IMR-90 (cell line): ENCODE data around the gene MTMR1. TPM values are rescaled to one million over a fixed set of nuclear protein-coding genes. Genes with fewer than 3 reads are reported as not detected.

ENCODE experiments used
- ATAC-seq: fragments of 200-7000 bp; cut with Tn5 transposase; 2 replicates; pipeline ENCODE4 v1.9.1; 2020; ENCODE audit warnings: low read depth, mild to moderate bottlenecking, moderate library complexity
- BruUV-seq: library from RNA; stranded (reverse); fragments of 400-500 nt; replicated peaks from 2 replicates; lab custom pipeline; 2021; lab: Mats Ljungman, UMichigan
- CTCF ChIA-PET: fragments of 300-600 bp; formaldehyde crosslinking; extraction: SDS; loops from one replicate; lab custom pipeline; 2021; ENCODE audit warnings: antibody characterized with exemption; lab: Yijun Ruan, JAX
- POLR2A ChIA-PET: fragments of 300-600 bp; sonication (Branson Sonifier 250); formaldehyde crosslinking; loops from one replicate; lab custom pipeline; 2022; ENCODE audit warnings: antibody characterized with exemption; ENCODE audit not compliant: unreplicated experiment; lab: Charles Lee
- DNase-seq: peaks from one replicate; pipeline ENCODE4 v3.0.0; 2013
- H2AFZ ChIP-seq: replicated peaks from 2 replicates; pipeline ENCODE3; 2013; ENCODE audit warnings: low read length, mild to moderate bottlenecking; ENCODE audit not compliant: poor library complexity
- H2AK5ac ChIP-seq: 2 replicates; pipeline ENCODE4 v1.6.1; 2013; ENCODE audit warnings: low read depth, low read length, inconsistent platforms
- H2AK9ac ChIP-seq: replicated peaks from 2 replicates; pipeline ENCODE3; 2013; ENCODE audit warnings: mild to moderate bottlenecking, low read depth, low read length, moderate library complexity; ENCODE audit not compliant: poor library complexity
- H2BK120ac ChIP-seq: 2 replicates; pipeline ENCODE4 v1.6.1; 2013; ENCODE audit warnings: low read depth, low read length, inconsistent platforms
- H2BK15ac ChIP-seq: 3 replicates; pipeline ENCODE4 v1.6.1; 2013; ENCODE audit warnings: low read depth, low read length, inconsistent platforms
- H2BK20ac ChIP-seq: 2 replicates; pipeline ENCODE4 v1.6.1; 2013; ENCODE audit warnings: low read depth, mild to moderate bottlenecking, inconsistent platforms, low read length, moderate library complexity
- H2BK5ac ChIP-seq: 2 replicates; pipeline ENCODE4 v1.6.1; 2013; ENCODE audit warnings: mild to moderate bottlenecking, low read depth, low read length, inconsistent platforms; ENCODE audit not compliant: poor library complexity, severe bottlenecking
- H3K14ac ChIP-seq: replicated peaks from 2 replicates; pipeline ENCODE4 v1.6.1; 2013; ENCODE audit warnings: low read depth, low read length, inconsistent platforms
- H3K18ac ChIP-seq: 2 replicates; pipeline ENCODE4 v1.6.1; 2013; ENCODE audit warnings: low read depth, low read length, control low read depth
- H3K23ac ChIP-seq: 2 replicates; pipeline ENCODE4 v1.6.1; 2013; ENCODE audit warnings: low read depth, low read length, inconsistent platforms
- H3K27ac ChIP-seq: 2 replicates; pipeline ENCODE4 v1.5.1; 2013; ENCODE audit warnings: mild to moderate bottlenecking, control low read depth, low read length; ENCODE audit not compliant: insufficient read depth
- H3K27me3 ChIP-seq: 2 replicates; pipeline ENCODE4 v1.6.1; 2013; ENCODE audit warnings: low read length; ENCODE audit not compliant: control insufficient read depth, insufficient read depth
- H3K36me3 ChIP-seq: 2 replicates; pipeline ENCODE4 v1.6.1; 2013; ENCODE audit warnings: low read length, mixed read lengths; ENCODE audit not compliant: control insufficient read depth, insufficient read depth
- H3K4ac ChIP-seq: 2 replicates; pipeline ENCODE4 v1.6.1; 2013; ENCODE audit warnings: low read depth, low read length, inconsistent platforms
- H3K4me1 ChIP-seq: 2 replicates; pipeline ENCODE4 v1.6.1; 2013; ENCODE audit warnings: low read length, mixed read lengths; ENCODE audit not compliant: control insufficient read depth, insufficient read depth
- H3K4me2 ChIP-seq: 2 replicates; pipeline ENCODE4 v1.6.1; 2013; ENCODE audit warnings: low read depth, mild to moderate bottlenecking, control low read depth, low read length, moderate library complexity
- H3K4me3 ChIP-seq: 2 replicates; pipeline ENCODE4 v1.5.1; 2013; ENCODE audit warnings: low read depth, mild to moderate bottlenecking, control low read depth, low read length, moderate library complexity; ENCODE audit not compliant: insufficient read depth
- H3K56ac ChIP-seq: 2 replicates; pipeline ENCODE4 v1.6.1; 2013; ENCODE audit warnings: low read length, inconsistent platforms; ENCODE audit not compliant: insufficient read depth; ENCODE audit errors: extremely low read depth
- H3K79me1 ChIP-seq, 2 experiments: 2 replicates each; pipeline ENCODE4 v1.6.1; 2013; ENCODE audit warnings: low read length in 2 of 2, inconsistent platforms in 1 of 2, low read depth in 1 of 2
- H3K9ac ChIP-seq: 2 replicates; pipeline ENCODE4 v1.6.1; 2013; ENCODE audit warnings: low read depth, low read length, control low read depth
- H3K9me1 ChIP-seq: 2 replicates; pipeline ENCODE4 v1.6.1; 2013; ENCODE audit warnings: low read length, inconsistent platforms; ENCODE audit not compliant: insufficient read depth
- H3K9me3 ChIP-seq: 2 replicates; pipeline ENCODE4 v1.6.1; 2013; ENCODE audit warnings: low read length; ENCODE audit not compliant: control insufficient read depth, insufficient read depth
- H4K20me1 ChIP-seq: 2 replicates; pipeline ENCODE4 v1.6.1; 2013; ENCODE audit warnings: low read length, inconsistent platforms; ENCODE audit not compliant: insufficient read depth
- H4K5ac ChIP-seq: 2 replicates; pipeline ENCODE4 v1.6.1; 2013; ENCODE audit warnings: mild to moderate bottlenecking, low read depth, low read length, control low read depth
- H4K8ac ChIP-seq, 2 experiments: 2 replicates each; pipeline ENCODE4 v1.6.1; 2013; ENCODE audit warnings: low read depth in 2 of 2, low read length in 2 of 2, control low read depth in 1 of 2, inconsistent platforms in 1 of 2
- H4K91ac ChIP-seq: 2 replicates; pipeline ENCODE4 v1.6.1; 2013; ENCODE audit warnings: low read depth, low read length, inconsistent platforms; ENCODE audit not compliant: insufficient read depth
- CHD1 ChIP-seq: IDR thresholded peaks from 2 replicates; pipeline ENCODE4 v1.6.1; 2012; ENCODE audit warnings: low read depth, low read length, improper control_type of control experiment
- ELK1 ChIP-seq: fragments of 150-350 bp; IDR thresholded peaks from 2 replicates; pipeline ENCODE4 v1.6.1; 2016; ENCODE audit warnings: low read depth, mild to moderate bottlenecking, low read length, moderate library complexity, borderline replicate concordance
- FOS ChIP-seq: fragments of 150-350 bp; IDR thresholded peaks from 2 replicates; pipeline ENCODE4 v1.6.1; 2016; ENCODE audit warnings: low read depth, low read length
- MAFK ChIP-seq: IDR thresholded peaks from 2 replicates; pipeline ENCODE4 v1.6.1; 2012; ENCODE audit warnings: low read depth, low read length, improper control_type of control experiment
- POLR2A ChIP-seq: IDR thresholded peaks from 2 replicates; pipeline ENCODE4 v1.6.1; 2012; ENCODE audit warnings: mild to moderate bottlenecking, low read depth, low read length
- RFX5 ChIP-seq: IDR thresholded peaks from 2 replicates; pipeline ENCODE4 v1.8.0; 2012; ENCODE audit warnings: low read depth, mild to moderate bottlenecking, low read length, moderate library complexity
- WGBS, 2 experiments: methylation state at CpG; one replicate each; pipeline versions ENCODE4 v1.1.5 to v1.1.7; 2013; ENCODE audit warnings: missing lambda C conversion rate in 2 of 2; ENCODE audit not compliant: insufficient read length in 1 of 2; ENCODE audit errors: extremely low coverage in 2 of 2; 5-methylcytosine and 5-hydroxymethylcytosine counted together
- dilution Hi-C: fragments of 300-500 bp; cut with HindIII; formaldehyde crosslinking; loops from one replicate; pipeline ENCODE4 v1.14.3; 2018; ENCODE audit warnings: low sequenced_read_pairs; ENCODE audit not compliant: unreplicated experiment
- in situ Hi-C: fragments of 300-500 bp; cut with MboI; formaldehyde crosslinking; loops from 3 replicates; pipeline ENCODE4 v1.14.3; 2019; ENCODE audit warnings: low sequenced_read_pairs, inconsistent platforms, mixed read lengths
- intact Hi-C: fragments of 100-400 bp; cut with micrococcal nuclease; formaldehyde crosslinking; loops from 2 replicates; pipeline ENCODE4 v1.10.0; 2022
- polyA plus RNA-seq, 3 experiments: library from polyadenylated mRNA; depleted of rRNA; stranded (reverse); fragments of >200 nt; gene quantifications; 2 replicates each; pipeline ENCODE4 v1.2.3, GENCODE V29; 2012; ENCODE audit warnings: low replicate concordance in 1 of 3
- total RNA-seq: library from RNA; depleted of rRNA; stranded (reverse); fragments of >200 nt; gene quantifications from 2 replicates; pipeline ENCODE4 v1.2.3, GENCODE V29; 2012
- TF ChIP-seq, protein P1 (sequence below): conservative IDR thresholded peaks from 2 replicates; pipeline ENCODE4 v1.5.1; 2012; ENCODE audit warnings: mild to moderate bottlenecking, low read depth, low read length, improper control_type of control experiment

MTMR1 gene
- total and polyA plus RNA-seq, 2 of the 4 experiments (the other 2 are of a cell fraction): 19.0 to 28.8 TPM

DNA sequence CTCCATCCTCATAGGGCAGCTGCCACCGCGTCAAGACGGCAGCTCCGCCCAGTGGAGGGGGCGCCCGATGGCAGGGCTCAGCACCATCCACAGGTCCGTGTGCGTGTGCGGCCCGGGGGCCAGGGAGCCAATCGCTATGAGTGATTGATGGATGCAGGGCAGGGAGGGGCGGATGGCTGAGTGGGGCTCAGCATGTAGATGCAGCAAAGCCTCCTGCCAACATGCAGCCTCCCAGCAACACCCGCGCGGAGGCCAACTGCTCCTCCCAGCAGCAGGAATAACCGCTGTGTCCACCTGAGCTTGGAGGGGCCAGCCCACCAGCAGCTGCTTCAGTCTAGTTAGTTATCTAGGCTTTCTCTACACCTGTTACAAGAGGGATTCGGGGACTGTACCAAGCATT is 77.4 kb downstream of the MTMR1 start:
- Histone ChIP-seq H4K91ac (no peak overlapping the region), H3K4ac (no peak overlapping the region), H2AK9ac (no peak overlapping the region), H3K18ac (no peak overlapping the region), H2BK20ac (no peak overlapping the region), H4K8ac (no peak overlapping the region), H2AK5ac (no peak overlapping the region), H2BK15ac (no peak overlapping the region), H3K56ac (no peak overlapping the region), H3K4me2 (no peak overlapping the region), H4K5ac (no peak overlapping the region), H3K27me3 (no peaks in the 10 kb centered on the region), H2AFZ (no peak overlapping the region), H3K14ac (no peak overlapping the region), H3K9me3 (no peaks in the 10 kb centered on the region; the same call in 1 of the 2 replicates), H4K20me1 (no peaks in the 10 kb centered on the region; the same call in 1 of the 2 replicates), H3K23ac (no peak overlapping the region), H3K79me1 (no peaks in the 10 kb centered on the region), H2BK120ac (no peak overlapping the region), H3K9me1 (0 out of 2 replicates have a peak, but pooled peaks cover 1% of the 10 kb centered on the region), H3K27ac (no peak overlapping the region), H3K36me3 (no peaks in the 10 kb centered on the region; the same call in 1 of the 2 replicates), H3K9ac (no peak overlapping the region), H2BK5ac (no peak overlapping the region), H3K4me1 (peaks cover 9% of the 10 kb centered on the region), H3K4me3 (no peak overlapping the region)
- POLR2A ChIA-PET: no interaction called here
- BruUV-seq: no TSS peak
- DNase-seq: no peak
- TF ChIP-seq POLR2A (no peak), CHD1 (no peak), MAFK (no peak), FOS (no peak), ELK1 (no peak), RFX5 (no peak)
- TF ChIP-seq, protein P1, sequence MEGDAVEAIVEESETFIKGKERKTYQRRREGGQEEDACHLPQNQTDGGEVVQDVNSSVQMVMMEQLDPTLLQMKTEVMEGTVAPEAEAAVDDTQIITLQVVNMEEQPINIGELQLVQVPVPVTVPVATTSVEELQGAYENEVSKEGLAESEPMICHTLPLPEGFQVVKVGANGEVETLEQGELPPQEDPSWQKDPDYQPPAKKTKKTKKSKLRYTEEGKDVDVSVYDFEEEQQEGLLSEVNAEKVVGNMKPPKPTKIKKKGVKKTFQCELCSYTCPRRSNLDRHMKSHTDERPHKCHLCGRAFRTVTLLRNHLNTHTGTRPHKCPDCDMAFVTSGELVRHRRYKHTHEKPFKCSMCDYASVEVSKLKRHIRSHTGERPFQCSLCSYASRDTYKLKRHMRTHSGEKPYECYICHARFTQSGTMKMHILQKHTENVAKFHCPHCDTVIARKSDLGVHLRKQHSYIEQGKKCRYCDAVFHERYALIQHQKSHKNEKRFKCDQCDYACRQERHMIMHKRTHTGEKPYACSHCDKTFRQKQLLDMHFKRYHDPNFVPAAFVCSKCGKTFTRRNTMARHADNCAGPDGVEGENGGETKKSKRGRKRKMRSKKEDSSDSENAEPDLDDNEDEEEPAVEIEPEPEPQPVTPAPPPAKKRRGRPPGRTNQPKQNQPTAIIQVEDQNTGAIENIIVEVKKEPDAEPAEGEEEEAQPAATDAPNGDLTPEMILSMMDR: no peak
- intact Hi-C loops: loop anchor here (5.0 kb wide), 1 partner anchor 217 kb away; no protein-coding TSS in a partner anchor
- dilution Hi-C loops: no loop called here
- no peak for ATAC-seq
- 81% methylated on average over 11 of the region's 17 CpGs; no CpG with 5 or more reads in 1 of the 2 experiments for WGBS, 2 experiments
- CTCF ChIA-PET: interaction anchor here (2.0 kb wide), 1 partner anchor 312 kb away, joined by 33 read pairs; no protein-coding TSS in a partner anchor
- in situ Hi-C loops: loop anchor here (5.0 to 10.0 kb wide), 2 partner anchors 214 to 317 kb away; partner anchors contain the start of gene HMGB3
